BE2C (cell line): Measurements from ENCODE around the gene EPOP.

Source experiments
- DNase-seq: peaks from one replicate; pipeline ENCODE4 v3.0.0-alpha.2; 2020
- H3K27me3 ChIP-seq: fragments of 250-450 bp; sonication (Bioruptor Pico); 2 replicates; pipeline ENCODE4 v1.5.1; 2020; ENCODE audit warnings: mild to moderate bottlenecking
- H3K36me3 ChIP-seq: fragments of 250-450 bp; sonication (Bioruptor Pico); 2 replicates; pipeline ENCODE4 v1.5.1; 2020; ENCODE audit warnings: mild to moderate bottlenecking
- H3K4me1 ChIP-seq: fragments of 250-450 bp; sonication (Bioruptor Pico); 2 replicates; pipeline ENCODE4 v1.5.1; 2020
- H3K4me3 ChIP-seq: 2 replicates; pipeline ENCODE4 v1.5.1; 2011; ENCODE audit warnings: low read depth, low read length
- H3K9me3 ChIP-seq: fragments of 250-450 bp; sonication (Bioruptor Pico); 2 replicates; pipeline ENCODE4 v1.5.1; 2020
- TF ChIP-seq, protein P1 (sequence below): IDR thresholded peaks from 2 replicates; pipeline ENCODE4 v1.5.1; 2012; ENCODE audit warnings: mild to moderate bottlenecking, low read depth, low read length

The EPOP gene

DNA sequence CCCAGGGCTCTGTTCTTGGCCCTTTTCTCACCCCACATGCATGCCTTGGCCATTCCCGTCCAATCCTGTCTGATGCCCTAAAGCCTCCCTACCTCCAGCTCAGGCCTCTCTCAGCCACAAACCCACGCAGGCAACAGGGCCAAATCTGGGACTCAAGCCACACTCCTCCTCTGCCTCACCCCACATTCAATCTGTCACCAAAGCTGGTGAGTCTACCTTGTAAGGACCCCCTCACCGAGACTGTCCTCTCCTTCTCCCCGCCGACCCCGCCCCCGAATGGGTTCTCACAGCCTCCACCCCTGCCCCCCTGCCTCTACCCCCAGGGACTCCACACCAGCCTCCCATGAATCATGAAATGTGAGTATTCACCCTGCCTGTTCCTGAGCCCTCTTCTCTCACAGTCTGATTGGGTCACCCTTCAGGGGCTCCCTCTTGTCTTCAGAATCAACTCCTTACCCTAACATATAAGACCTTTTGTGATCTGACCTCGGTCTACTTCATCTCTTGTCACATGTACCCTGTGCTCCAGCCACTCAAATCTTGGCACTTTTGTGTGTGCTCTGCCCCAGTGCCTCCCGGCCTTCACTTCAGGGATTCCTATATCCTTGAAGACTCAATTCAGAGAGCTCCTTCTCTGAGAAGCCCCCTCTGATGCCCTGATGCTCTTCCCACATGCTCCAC, 10.7 kb downstream of the EPOP start:
- Histone ChIP-seq H3K36me3 (no peaks in the 10 kb centered on the region), H3K9me3 (no peaks in the 10 kb centered on the region), H3K4me3 (no peak overlapping the region), H3K4me1 (no peaks in the 10 kb centered on the region), H3K27me3 (no peaks in the 10 kb centered on the region)
- TF ChIP-seq, protein P1, sequence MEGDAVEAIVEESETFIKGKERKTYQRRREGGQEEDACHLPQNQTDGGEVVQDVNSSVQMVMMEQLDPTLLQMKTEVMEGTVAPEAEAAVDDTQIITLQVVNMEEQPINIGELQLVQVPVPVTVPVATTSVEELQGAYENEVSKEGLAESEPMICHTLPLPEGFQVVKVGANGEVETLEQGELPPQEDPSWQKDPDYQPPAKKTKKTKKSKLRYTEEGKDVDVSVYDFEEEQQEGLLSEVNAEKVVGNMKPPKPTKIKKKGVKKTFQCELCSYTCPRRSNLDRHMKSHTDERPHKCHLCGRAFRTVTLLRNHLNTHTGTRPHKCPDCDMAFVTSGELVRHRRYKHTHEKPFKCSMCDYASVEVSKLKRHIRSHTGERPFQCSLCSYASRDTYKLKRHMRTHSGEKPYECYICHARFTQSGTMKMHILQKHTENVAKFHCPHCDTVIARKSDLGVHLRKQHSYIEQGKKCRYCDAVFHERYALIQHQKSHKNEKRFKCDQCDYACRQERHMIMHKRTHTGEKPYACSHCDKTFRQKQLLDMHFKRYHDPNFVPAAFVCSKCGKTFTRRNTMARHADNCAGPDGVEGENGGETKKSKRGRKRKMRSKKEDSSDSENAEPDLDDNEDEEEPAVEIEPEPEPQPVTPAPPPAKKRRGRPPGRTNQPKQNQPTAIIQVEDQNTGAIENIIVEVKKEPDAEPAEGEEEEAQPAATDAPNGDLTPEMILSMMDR, result no peak
- no peak for DNase-seq

DNA sequence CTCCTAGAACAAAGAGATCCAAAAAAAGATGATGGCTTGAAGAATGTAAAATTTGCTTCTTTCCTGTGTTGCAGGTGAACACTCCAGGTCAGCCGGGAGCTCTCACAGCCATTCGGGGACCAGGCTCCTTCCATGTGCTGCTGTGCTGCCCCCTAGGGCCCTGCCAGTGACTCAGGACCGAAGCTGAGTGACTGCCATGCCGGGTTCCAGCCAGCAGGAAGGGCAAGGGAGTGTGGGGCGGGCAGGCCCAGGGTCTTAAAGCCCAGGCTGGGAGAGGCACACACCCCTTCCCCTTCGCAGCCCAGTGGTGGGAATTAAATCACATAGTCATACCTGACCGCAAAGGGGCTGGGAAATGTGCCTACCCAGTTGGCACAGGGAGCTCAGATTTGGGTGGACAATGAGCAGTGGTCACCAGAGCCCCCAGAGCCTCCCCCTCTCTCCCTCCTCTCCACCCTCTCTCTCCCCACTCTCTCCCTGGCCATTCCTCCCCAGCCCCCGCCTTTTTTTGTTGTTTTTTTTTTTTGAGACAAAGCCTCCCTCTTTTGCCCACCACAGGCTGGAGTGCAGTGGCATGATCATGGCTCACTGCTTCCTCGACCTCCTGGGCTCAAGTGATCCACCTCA, 11.5 kb downstream of the EPOP start:
- Histone ChIP-seq H3K4me3 (no peak overlapping the region), H3K36me3 (no peaks in the 10 kb centered on the region), H3K27me3 (no peaks in the 10 kb centered on the region), H3K9me3 (no peaks in the 10 kb centered on the region), H3K4me1 (no peaks in the 10 kb centered on the region)
- peak; percentile 90 for DNase-seq
- TF ChIP-seq, protein P1, result peak; percentile 98

DNA sequence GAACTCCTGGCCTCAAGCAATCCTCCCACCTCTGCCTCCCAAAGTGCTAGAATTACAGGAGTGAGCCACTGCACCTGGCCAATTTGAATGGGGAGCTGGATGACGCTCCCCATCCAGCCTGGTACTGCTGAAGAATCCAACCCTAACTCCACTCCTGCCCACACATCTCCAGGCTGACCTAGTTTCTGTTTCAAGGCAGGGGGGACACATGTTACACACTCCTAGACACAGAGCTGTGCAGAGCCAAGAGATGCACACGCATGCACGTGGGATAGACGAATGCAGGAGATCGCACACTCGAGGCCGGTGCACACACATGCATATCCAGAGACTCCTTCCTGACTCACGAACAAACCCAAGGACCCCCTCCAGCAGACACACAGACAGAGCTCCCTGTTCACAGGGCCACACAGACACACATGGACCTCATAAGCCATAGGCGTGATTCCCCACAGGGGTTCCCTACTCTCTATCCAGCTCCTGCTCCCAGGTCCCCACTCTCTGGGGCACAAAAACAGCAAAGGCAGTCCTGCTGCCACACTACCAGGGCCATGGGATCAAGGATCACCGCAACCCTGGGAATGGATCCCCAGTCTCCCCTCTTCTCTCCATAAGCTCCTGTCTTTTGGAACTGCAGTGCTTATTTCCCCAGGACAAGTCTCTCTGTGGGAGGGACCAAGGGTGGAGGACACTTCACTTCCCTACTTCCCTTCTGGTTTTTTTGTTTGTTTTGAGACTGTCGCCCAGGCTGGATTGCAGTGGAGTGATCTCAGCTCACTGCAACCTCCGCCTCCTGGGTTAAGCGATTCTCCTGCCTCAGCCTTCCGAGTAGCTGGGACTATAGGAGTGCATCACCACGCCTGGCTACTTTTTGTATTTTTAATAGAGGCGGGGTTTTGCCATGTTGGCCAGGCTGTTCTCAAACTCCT, 14.4 kb downstream of the EPOP start:
- H3K27me3 ChIP-seq, result no peaks in the 10 kb centered on the region
- H3K9me3 ChIP-seq, result no peaks in the 10 kb centered on the region
- H3K4me3 ChIP-seq, result no peak overlapping the region
- no peaks in the 10 kb centered on the region for H3K36me3 ChIP-seq
- TF ChIP-seq, protein P1, result no peak
- no peaks in the 10 kb centered on the region for H3K4me1 ChIP-seq
- DNase-seq, result no peak

DNA sequence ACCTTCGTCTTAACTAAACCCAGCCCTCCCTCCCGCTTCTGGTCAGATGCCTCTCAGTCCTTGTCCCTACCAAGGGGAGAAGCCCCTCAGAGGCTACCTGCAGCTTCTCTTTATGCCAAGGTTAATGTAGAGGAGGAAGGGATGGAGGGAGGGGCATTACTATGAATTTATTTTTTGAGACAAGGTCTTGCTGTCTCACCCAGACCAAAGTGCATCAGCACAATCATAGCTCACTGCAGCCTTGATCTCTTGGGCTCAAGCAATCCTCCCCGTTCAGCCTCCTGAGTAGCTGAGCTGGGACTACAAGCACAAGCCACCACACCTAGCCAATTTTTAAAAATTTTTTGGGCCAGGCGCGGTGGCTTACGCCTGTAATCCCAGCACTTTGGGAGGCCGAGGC, 15.3 kb downstream of the EPOP start:
- Histone ChIP-seq H3K36me3 (no peaks in the 10 kb centered on the region), H3K4me3 (no peak overlapping the region), H3K4me1 (peaks cover 4% of the 10 kb centered on the region; the same call in 1 of the 2 replicates), H3K27me3 (no peaks in the 10 kb centered on the region), H3K9me3 (no peaks in the 10 kb centered on the region)
- DNase-seq, result no peak
- TF ChIP-seq, protein P1, result no peak

DNA sequence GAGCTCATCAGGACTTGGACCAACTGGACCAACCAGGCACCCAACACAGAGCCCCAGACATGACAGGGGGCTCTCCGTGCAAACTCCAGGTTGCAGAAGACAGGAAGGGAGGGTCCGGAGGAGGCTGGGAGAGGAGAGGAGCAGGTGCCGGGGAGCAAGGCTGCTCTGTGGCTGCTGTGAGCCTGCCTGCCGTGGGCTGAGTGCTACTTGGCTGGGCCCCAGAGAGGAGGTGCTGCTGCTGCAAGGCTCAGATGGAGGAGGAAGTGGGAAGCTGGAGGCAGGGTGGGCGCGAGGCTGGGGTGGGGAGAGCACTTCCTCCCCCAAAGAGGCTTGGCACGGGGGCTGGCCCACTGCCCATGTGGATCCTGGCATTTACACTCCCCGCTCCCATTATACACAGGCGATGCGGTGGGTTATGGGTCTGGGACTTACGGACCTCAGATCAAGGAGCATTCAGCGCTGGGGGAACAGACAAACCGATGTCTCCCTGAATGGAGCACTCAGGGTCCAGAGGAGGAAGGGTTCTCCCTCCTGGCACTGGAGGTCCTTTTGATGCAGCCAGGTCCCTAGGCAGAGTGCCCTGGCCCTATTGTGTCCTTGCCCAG, 15.9 kb downstream of the EPOP start:
- DNase-seq, result no peak
- H3K27me3 ChIP-seq, result no peaks in the 10 kb centered on the region
- H3K9me3 ChIP-seq, result no peaks in the 10 kb centered on the region

More for the DNA sequence above, 15.9 kb downstream of the EPOP start:
- Histone ChIP-seq H3K4me3 (no peak overlapping the region), H3K4me1 (peaks cover 8% of the 10 kb centered on the region), H3K36me3 (no peaks in the 10 kb centered on the region)
- TF ChIP-seq, protein P1, result no peak
